ENCODE measurements around the gene AASS. TPM values are rescaled to one million over a fixed set of nuclear protein-coding genes. Genes with fewer than 3 reads are reported as not detected.

The AASS gene
- total and polyA plus RNA-seq, 2 experiments from 2014 or later = 17.3 to 41.9 TPM

GRCh38 chr7:122070834-122071233, 73.2 kb downstream of the AASS start:
- Histone ChIP-seq H3K79me2 (no peaks in the 10 kb centered on the region), H3K36me3 (replicated peaks; ENCODE audit: insufficient read depth, low read depth) (no peaks in the 10 kb centered on the region), H3K4me1 (ENCODE audit: insufficient read depth) (no peaks in the 10 kb centered on the region), H3K27me3 (no peaks in the 10 kb centered on the region), H3K9me3 (ENCODE audit: low read depth) (no peaks in the 10 kb centered on the region), H3K27ac (no peak overlapping the region), H3K4me3 (no peak overlapping the region), H4K20me1 (ENCODE audit: insufficient read depth, poor library complexity, severe bottlenecking) (no peaks in the 10 kb centered on the region), H3K4me2 (no peak overlapping the region), H3K9me2 (replicated peaks; ENCODE audit: insufficient read depth) (no peaks in the 10 kb centered on the region), H2AFZ (no peak overlapping the region)
- TF ChIP-seq CTCF (IDR thresholded peaks at IDR 0.05; ENCODE audit: poor library complexity) (no peak), EZH2 (IDR thresholded peaks at IDR 0.05; ENCODE audit: borderline replicate concordance) (no peak), EZH2phosphoT487 (IDR thresholded peaks at IDR 0.05; ENCODE audit: low read depth, severe bottlenecking, unreplicated experiment) (no peak)
- WGBS (ENCODE audit: low lambda C conversion rate, missing lambda C conversion rate) = 93% methylated on average over 3 of the region's 3 CpGs
- DNase-seq (ENCODE audit: low spot score) = no peak

- Histone ChIP-seq H3K9me2 (replicated peaks; ENCODE audit: insufficient read depth) (no peaks in the 10 kb centered on the region), H3K4me2 (no peak overlapping the region), H3K27ac (no peak overlapping the region), H4K20me1 (ENCODE audit: insufficient read depth, poor library complexity, severe bottlenecking) (no peaks in the 10 kb centered on the region), H3K4me3 (no peak overlapping the region), H3K27me3 (no peaks in the 10 kb centered on the region), H3K36me3 (replicated peaks; ENCODE audit: insufficient read depth, low read depth) (no peaks in the 10 kb centered on the region), H3K79me2 (no peaks in the 10 kb centered on the region), H3K9me3 (ENCODE audit: low read depth) (no peaks in the 10 kb centered on the region), H2AFZ (no peak overlapping the region), H3K4me1 (ENCODE audit: insufficient read depth) (no peaks in the 10 kb centered on the region)
- DNase-seq (ENCODE audit: low spot score) = no peak
- WGBS (ENCODE audit: low lambda C conversion rate, missing lambda C conversion rate) = 81% methylated on average over 1 of the region's 1 CpG
- TF ChIP-seq EZH2phosphoT487 (IDR thresholded peaks at IDR 0.05; ENCODE audit: low read depth, severe bottlenecking, unreplicated experiment) = no peak
- no peak for TF ChIP-seq EZH2 (IDR thresholded peaks at IDR 0.05; ENCODE audit: borderline replicate concordance)
- TF ChIP-seq CTCF (IDR thresholded peaks at IDR 0.05; ENCODE audit: poor library complexity) = no peak
These were observed 74.0 kb downstream of the AASS start for GRCh38 chr7:122070062-122070461.

- Histone ChIP-seq H3K79me2 (no peaks in the 10 kb centered on the region), H3K4me2 (no peak overlapping the region), H4K20me1 (ENCODE audit: insufficient read depth, poor library complexity, severe bottlenecking) (no peaks in the 10 kb centered on the region), H3K27me3 (no peaks in the 10 kb centered on the region), H3K9me3 (ENCODE audit: low read depth) (no peaks in the 10 kb centered on the region), H3K9me2 (replicated peaks; ENCODE audit: insufficient read depth) (no peaks in the 10 kb centered on the region), H3K27ac (no peak overlapping the region), H3K36me3 (replicated peaks; ENCODE audit: insufficient read depth, low read depth) (no peaks in the 10 kb centered on the region), H2AFZ (no peak overlapping the region), H3K4me3 (no peak overlapping the region), H3K4me1 (ENCODE audit: insufficient read depth) (no peaks in the 10 kb centered on the region)
- WGBS (ENCODE audit: low lambda C conversion rate, missing lambda C conversion rate) = 74% methylated on average over 3 of the region's 3 CpGs
- DNase-seq (ENCODE audit: low spot score) = no peak
- TF ChIP-seq CTCF (IDR thresholded peaks at IDR 0.05; ENCODE audit: poor library complexity) (no peak), EZH2 (IDR thresholded peaks at IDR 0.05; ENCODE audit: borderline replicate concordance) (no peak), EZH2phosphoT487 (IDR thresholded peaks at IDR 0.05; ENCODE audit: low read depth, severe bottlenecking, unreplicated experiment) (no peak)
These were observed 75.0 kb downstream of the AASS start for GRCh38 chr7:122068999-122069398.

GRCh38 chr7:122068046-122068445, 76.0 kb downstream of the AASS start:
- WGBS (ENCODE audit: low lambda C conversion rate, missing lambda C conversion rate) = 86% methylated on average over 1 of the region's 1 CpG

More at GRCh38 chr7:122068046-122068445, 76.0 kb downstream of the AASS start:
- H3K79me2 ChIP-seq = no peaks in the 10 kb centered on the region
- H4K20me1 ChIP-seq (ENCODE audit: insufficient read depth, poor library complexity, severe bottlenecking) = no peaks in the 10 kb centered on the region
- H3K4me3 ChIP-seq = no peak overlapping the region
- H3K27me3 ChIP-seq = no peaks in the 10 kb centered on the region
- no peaks in the 10 kb centered on the region for H3K9me3 ChIP-seq (ENCODE audit: low read depth)
- no peaks in the 10 kb centered on the region for H3K9me2 ChIP-seq (replicated peaks; ENCODE audit: insufficient read depth)
- no peak overlapping the region for H2AFZ ChIP-seq
- H3K4me2 ChIP-seq = no peak overlapping the region
- H3K36me3 ChIP-seq (replicated peaks; ENCODE audit: insufficient read depth, low read depth) = no peaks in the 10 kb centered on the region
- no peak for DNase-seq (ENCODE audit: low spot score)
- no peak for TF ChIP-seq CTCF (IDR thresholded peaks at IDR 0.05; ENCODE audit: poor library complexity)
- TF ChIP-seq EZH2 (IDR thresholded peaks at IDR 0.05; ENCODE audit: borderline replicate concordance) = no peak
- H3K4me1 ChIP-seq (ENCODE audit: insufficient read depth) = no peaks in the 10 kb centered on the region
- no peak overlapping the region for H3K27ac ChIP-seq
